ENCODE data around the gene TBC1D17. TPM values are rescaled to one million over a fixed set of nuclear protein-coding genes. Genes with fewer than 3 reads are reported as not detected.

TBC1D17 gene
- total RNA-seq, 1 donor from 2014 or later, result 36.8 TPM

DNA sequence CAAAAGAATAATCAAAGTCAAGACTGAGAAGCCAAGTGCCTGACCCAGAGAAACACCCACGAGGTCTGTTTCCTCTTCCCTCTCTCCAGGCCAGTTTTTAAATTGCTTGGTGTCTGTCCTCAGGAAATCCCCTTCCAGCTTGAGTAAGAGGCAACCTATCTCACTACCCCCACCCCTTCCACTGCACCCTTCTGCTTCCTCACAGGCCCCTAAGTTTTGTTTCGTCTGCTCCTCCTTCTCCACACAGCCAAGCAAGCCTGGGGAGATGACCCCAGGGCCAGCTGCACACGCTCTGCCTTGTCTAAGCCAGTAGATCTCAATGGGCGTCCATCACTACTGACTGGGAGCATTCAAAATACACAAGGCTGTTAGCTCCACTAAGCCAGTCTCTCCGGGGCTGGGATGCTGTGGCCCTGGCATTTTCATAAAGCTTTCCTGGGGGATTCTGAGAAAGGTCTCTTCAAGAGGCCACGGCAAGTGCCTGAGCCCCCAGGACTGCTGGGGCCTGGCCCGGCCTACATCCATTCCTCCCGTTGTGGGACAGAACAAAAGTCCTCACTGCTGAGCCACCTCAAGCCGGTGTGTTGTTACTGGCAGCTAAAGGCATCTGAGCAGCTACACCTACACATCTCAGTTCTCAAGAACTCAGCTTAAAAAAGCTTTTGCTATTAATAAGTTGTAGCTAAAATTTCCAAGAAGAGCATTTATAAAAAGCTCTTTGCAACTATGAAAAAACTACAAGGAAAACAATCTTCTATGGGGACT is 34.1 kb downstream of the TBC1D17 start:
- Mint-ChIP-seq H3K4me3 (ENCODE audit: unreplicated experiment) (peak overlapping the region; percentile 56), H3K9me3 (ENCODE audit: unreplicated experiment) (no peaks in the 10 kb centered on the region), H3K27me3 (ENCODE audit: unreplicated experiment) (peaks cover 19% of the 10 kb centered on the region), H3K27ac (ENCODE audit: unreplicated experiment) (peak overlapping the region; percentile 84), H3K36me3 (ENCODE audit: low read depth, unreplicated experiment) (peaks cover 48% of the 10 kb centered on the region), H3K4me1 (ENCODE audit: unreplicated experiment) (peaks cover 19% of the 10 kb centered on the region)
- TF ChIP-seq, protein P1, sequence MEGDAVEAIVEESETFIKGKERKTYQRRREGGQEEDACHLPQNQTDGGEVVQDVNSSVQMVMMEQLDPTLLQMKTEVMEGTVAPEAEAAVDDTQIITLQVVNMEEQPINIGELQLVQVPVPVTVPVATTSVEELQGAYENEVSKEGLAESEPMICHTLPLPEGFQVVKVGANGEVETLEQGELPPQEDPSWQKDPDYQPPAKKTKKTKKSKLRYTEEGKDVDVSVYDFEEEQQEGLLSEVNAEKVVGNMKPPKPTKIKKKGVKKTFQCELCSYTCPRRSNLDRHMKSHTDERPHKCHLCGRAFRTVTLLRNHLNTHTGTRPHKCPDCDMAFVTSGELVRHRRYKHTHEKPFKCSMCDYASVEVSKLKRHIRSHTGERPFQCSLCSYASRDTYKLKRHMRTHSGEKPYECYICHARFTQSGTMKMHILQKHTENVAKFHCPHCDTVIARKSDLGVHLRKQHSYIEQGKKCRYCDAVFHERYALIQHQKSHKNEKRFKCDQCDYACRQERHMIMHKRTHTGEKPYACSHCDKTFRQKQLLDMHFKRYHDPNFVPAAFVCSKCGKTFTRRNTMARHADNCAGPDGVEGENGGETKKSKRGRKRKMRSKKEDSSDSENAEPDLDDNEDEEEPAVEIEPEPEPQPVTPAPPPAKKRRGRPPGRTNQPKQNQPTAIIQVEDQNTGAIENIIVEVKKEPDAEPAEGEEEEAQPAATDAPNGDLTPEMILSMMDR (IDR thresholded peaks at IDR 0.05; ENCODE audit: unreplicated experiment), result no peak
- DNase-seq (ENCODE audit: low spot score), result no peak

- H3K36me3 Mint-ChIP-seq (ENCODE audit: low read depth, unreplicated experiment), result peaks cover 46% of the 10 kb centered on the region
These were observed 35.6 kb downstream of the TBC1D17 start for GRCh38 chr19:49912965-49913685.

GRCh38 chr19:49913720-49914119 is 36.2 kb downstream of the TBC1D17 start:
- Mint-ChIP-seq H3K9me3 (ENCODE audit: unreplicated experiment) (no peaks in the 10 kb centered on the region), H3K27me3 (ENCODE audit: unreplicated experiment) (peaks cover 11% of the 10 kb centered on the region), H3K4me3 (ENCODE audit: unreplicated experiment) (peak overlapping the region; percentile 42), H3K27ac (ENCODE audit: unreplicated experiment) (no peak overlapping the region), H3K4me1 (ENCODE audit: unreplicated experiment) (peaks cover 19% of the 10 kb centered on the region), H3K36me3 (ENCODE audit: low read depth, unreplicated experiment) (peaks cover 42% of the 10 kb centered on the region)
- DNase-seq (ENCODE audit: low spot score), result no peak
- TF ChIP-seq, protein P1 (IDR thresholded peaks at IDR 0.05; ENCODE audit: unreplicated experiment), result no peak

More at GRCh38 chr19:49912965-49913685, 35.6 kb downstream of the TBC1D17 start:
- peak overlapping the region; percentile 78 for H3K27ac Mint-ChIP-seq (ENCODE audit: unreplicated experiment)
- H3K4me3 Mint-ChIP-seq (ENCODE audit: unreplicated experiment), result peak overlapping the region; percentile 42
- TF ChIP-seq, protein P1 (IDR thresholded peaks at IDR 0.05; ENCODE audit: unreplicated experiment), result no peak
- H3K4me1 Mint-ChIP-seq (ENCODE audit: unreplicated experiment), result peaks cover 19% of the 10 kb centered on the region
- H3K9me3 Mint-ChIP-seq (ENCODE audit: unreplicated experiment), result no peaks in the 10 kb centered on the region
- no peak for DNase-seq (ENCODE audit: low spot score)
- H3K27me3 Mint-ChIP-seq (ENCODE audit: unreplicated experiment), result peaks cover 14% of the 10 kb centered on the region

DNA sequence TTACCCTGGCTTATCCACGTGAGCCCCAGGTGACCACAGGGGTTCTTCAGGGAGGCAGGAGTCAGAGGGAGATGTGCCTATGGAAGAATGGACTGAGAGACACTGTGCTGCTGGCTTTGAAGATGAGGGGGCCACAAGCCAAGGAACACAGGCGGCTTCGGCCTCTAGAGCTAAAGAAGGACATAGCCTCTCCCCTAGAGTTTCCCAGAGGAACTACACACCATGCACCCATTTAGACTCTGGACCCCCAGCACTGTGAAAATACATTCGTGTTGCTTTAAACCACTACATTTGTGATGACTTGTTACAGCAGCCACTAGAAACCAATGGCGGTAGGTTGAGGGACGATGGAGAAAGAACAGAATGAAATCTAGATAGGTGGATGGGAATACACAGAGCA is 37.8 kb downstream of the TBC1D17 start:
- DNase-seq (ENCODE audit: low spot score), result no peak
- Mint-ChIP-seq H3K27ac (ENCODE audit: unreplicated experiment) (no peak overlapping the region), H3K9me3 (ENCODE audit: unreplicated experiment) (no peaks in the 10 kb centered on the region), H3K4me1 (ENCODE audit: unreplicated experiment) (peaks cover 17% of the 10 kb centered on the region), H3K4me3 (ENCODE audit: unreplicated experiment) (peak overlapping the region; percentile 89), H3K36me3 (ENCODE audit: low read depth, unreplicated experiment) (peaks cover 47% of the 10 kb centered on the region), H3K27me3 (ENCODE audit: unreplicated experiment) (peaks cover 9% of the 10 kb centered on the region)
- TF ChIP-seq, protein P1 (IDR thresholded peaks at IDR 0.05; ENCODE audit: unreplicated experiment), result peak; percentile 44

All from endothelial cell (in vitro differentiated cells).